ENCODE results near the gene BRCC3. TPM values are rescaled to one million over a fixed set of nuclear protein-coding genes. Genes with fewer than 3 reads are reported as not detected.
"Not testable (repeated sequence)": the region's sequence is repeated elsewhere in the genome, so short reads cannot be mapped to it uniquely, and the experiment has no call there.

Gene BRCC3
- total RNA-seq, 2 experiments from 2014 or later, result 25.0 to 26.0 TPM

- H3K4me3 Mint-ChIP-seq, result no peak overlapping the region
Measured at GRCh38 chrX:155132110-155132509, 60.8 kb downstream of the BRCC3 start.

GRCh38 chrX:155134255-155134654, 62.9 kb downstream of the BRCC3 start:
- DNase-seq, result no peak
- H3K27ac Mint-ChIP-seq, result no peak overlapping the region

More at GRCh38 chrX:155132110-155132509, 60.8 kb downstream of the BRCC3 start:
- H3K36me3 Mint-ChIP-seq, result peaks cover 3% of the 10 kb centered on the region
- no peaks in the 10 kb centered on the region for H3K4me1 Mint-ChIP-seq
- POLR2A ChIA-PET, result no interaction called here
- H3K27ac Mint-ChIP-seq, result no peak overlapping the region
- H3K27me3 Mint-ChIP-seq, result no peaks in the 10 kb centered on the region
- ATAC-seq (ENCODE audit: low read depth) (no peak), DNase-seq (no peak)
- no peaks in the 10 kb centered on the region for H3K9me3 Mint-ChIP-seq

GRCh38 chrX:155143959-155144548, 72.7 kb downstream of the BRCC3 start:
- peak overlapping the region; percentile 43 for H3K27ac Mint-ChIP-seq
- H3K36me3 Mint-ChIP-seq, result no peaks in the 10 kb centered on the region
- H3K27me3 Mint-ChIP-seq, result no peaks in the 10 kb centered on the region
- peak overlapping the region; percentile 28 for H3K4me3 Mint-ChIP-seq
- peaks cover 10% of the 10 kb centered on the region for H3K4me1 Mint-ChIP-seq
- ATAC-seq (ENCODE audit: low read depth) (peak; percentile 36), DNase-seq (no peak)
- H3K9me3 Mint-ChIP-seq, result no peaks in the 10 kb centered on the region
- POLR2A ChIA-PET, result interaction anchor here (1.0 kb wide), 1 partner anchor 73 kb away, joined by 3 read pairs; no protein-coding TSS in a partner anchor

More at GRCh38 chrX:155134255-155134654, 62.9 kb downstream of the BRCC3 start:
- Mint-ChIP-seq H3K9me3 (no peaks in the 10 kb centered on the region), H3K36me3 (no peaks in the 10 kb centered on the region), H3K4me3 (no peak overlapping the region), H3K27me3 (no peaks in the 10 kb centered on the region), H3K4me1 (no peaks in the 10 kb centered on the region)
- no peak for ATAC-seq (ENCODE audit: low read depth)
- POLR2A ChIA-PET, result no interaction called here

- Mint-ChIP-seq H3K27ac (no peak overlapping the region), H3K9me3 (no peaks in the 10 kb centered on the region), H3K4me3 (no peak overlapping the region), H3K36me3 (no peaks in the 10 kb centered on the region), H3K4me1 (peaks cover 10% of the 10 kb centered on the region), H3K27me3 (no peaks in the 10 kb centered on the region)
- ATAC-seq (ENCODE audit: low read depth) (no peak), DNase-seq (no peak)
- POLR2A ChIA-PET, result no interaction called here
Measured at GRCh38 chrX:155144926-155145325, 73.6 kb downstream of the BRCC3 start.

GRCh38 chrX:155147612-155148011, 76.3 kb downstream of the BRCC3 start:
- H3K27me3 Mint-ChIP-seq, H3K27ac Mint-ChIP-seq: not testable (repeated sequence)

GRCh38 chrX:155148166-155148565, 76.9 kb downstream of the BRCC3 start:
- H3K4me3 Mint-ChIP-seq; H3K9me3 Mint-ChIP-seq; DNase-seq; POLR2A ChIA-PET; H3K27ac Mint-ChIP-seq; ATAC-seq (ENCODE audit: low read depth); H3K27me3 Mint-ChIP-seq; H3K36me3 Mint-ChIP-seq: not testable (repeated sequence)
- peaks cover 10% of the 10 kb centered on the region for H3K4me1 Mint-ChIP-seq

More at GRCh38 chrX:155147612-155148011, 76.3 kb downstream of the BRCC3 start:
- H3K4me3 Mint-ChIP-seq; ATAC-seq (ENCODE audit: low read depth); H3K36me3 Mint-ChIP-seq; H3K9me3 Mint-ChIP-seq; DNase-seq; POLR2A ChIA-PET: not testable (repeated sequence)
- H3K4me1 Mint-ChIP-seq, result peaks cover 10% of the 10 kb centered on the region

GRCh38 chrX:155148724-155149537, 77.6 kb downstream of the BRCC3 start:
- DNase-seq, result no peak

GRCh38 chrX:155169881-155170280, 98.6 kb downstream of the BRCC3 start:
- Mint-ChIP-seq H3K4me3 (no peak overlapping the region), H3K27me3 (no peaks in the 10 kb centered on the region), H3K9me3 (no peaks in the 10 kb centered on the region), H3K36me3 (no peaks in the 10 kb centered on the region), H3K4me1 (no peaks in the 10 kb centered on the region), H3K27ac (no peak overlapping the region)
- no peak for ATAC-seq (ENCODE audit: low read depth)
- no peak for DNase-seq
- POLR2A ChIA-PET, result no interaction called here

More at GRCh38 chrX:155148724-155149537, 77.6 kb downstream of the BRCC3 start:
- Mint-ChIP-seq H3K9me3 (peaks cover 8% of the 10 kb centered on the region), H3K27ac (no peak overlapping the region), H3K4me1 (peaks cover 10% of the 10 kb centered on the region), H3K36me3 (no peaks in the 10 kb centered on the region), H3K27me3 (no peaks in the 10 kb centered on the region), H3K4me3 (no peak overlapping the region)
- no peak for ATAC-seq (ENCODE audit: low read depth)
- POLR2A ChIA-PET, result no interaction called here

Other genes starting within 250 kb of the BRCC3 start
- gene SMIM9, start 236.8 kb upstream of the BRCC3 start, total RNA-seq, result 1 to 10 TPM in 1 of 2 experiments, not detected in 1; 1.6 TPM
- 10 to 100 TPM; 47.9 to 50.5 TPM for gene F8A1, start 185.2 kb upstream of the BRCC3 start, total RNA-seq
- gene F8, start 48.8 kb upstream of the BRCC3 start, total RNA-seq, result 1 to 10 TPM; 6.8 to 7.8 TPM
- 10 to 100 TPM; 44.3 to 47.4 TPM for gene FUNDC2, start 44.7 kb upstream of the BRCC3 start, total RNA-seq
- gene CMC4, start 372 bp upstream of the BRCC3 start, total RNA-seq, result 1 to 10 TPM; 6.7 to 7.5 TPM
- gene MTCP1, start 372 bp upstream of the BRCC3 start, total RNA-seq, result 10 to 100 TPM; 24.5 TPM
- 10 to 100 TPM; 44.7 to 49.2 TPM for gene VBP1, start 145.0 kb downstream of the BRCC3 start, total RNA-seq
- gene RAB39B, start 193.0 kb downstream of the BRCC3 start, total RNA-seq, result 1 to 10 TPM; 9.4 to 9.8 TPM

Measured in activated naive CD8-positive, alpha-beta T cell treated with anti-CD3 and anti-CD28 coated beads, Interleukin-2, amount 10 ng/mL, durations not matched to agents 7 days and 5 days (primary cell).